Kidney glomerular epithelial cell (primary cell): ENCODE measurements around the gene PIGS.
A peak's percentile ranks its signal among the peaks of the same experiment; 100 is the strongest.
"Not testable (repeated sequence)": the region's sequence is repeated elsewhere in the genome, so short reads cannot be mapped to it uniquely, and the experiment has no call there.

Experiments used
- DNase-seq: peaks from one replicate; lab custom pipeline; 2025; lab: John Stamatoyannopoulos, UW

PIGS gene

GRCh38 chr17:28571361-28572122 lies at the start of gene PIGS:
TSS of gene PIGS (minus strand) at chr17:28571524. CDS start at chr17:28571496, 28 bp downstream.
- peak; percentile 85 for DNase-seq

DNA sequence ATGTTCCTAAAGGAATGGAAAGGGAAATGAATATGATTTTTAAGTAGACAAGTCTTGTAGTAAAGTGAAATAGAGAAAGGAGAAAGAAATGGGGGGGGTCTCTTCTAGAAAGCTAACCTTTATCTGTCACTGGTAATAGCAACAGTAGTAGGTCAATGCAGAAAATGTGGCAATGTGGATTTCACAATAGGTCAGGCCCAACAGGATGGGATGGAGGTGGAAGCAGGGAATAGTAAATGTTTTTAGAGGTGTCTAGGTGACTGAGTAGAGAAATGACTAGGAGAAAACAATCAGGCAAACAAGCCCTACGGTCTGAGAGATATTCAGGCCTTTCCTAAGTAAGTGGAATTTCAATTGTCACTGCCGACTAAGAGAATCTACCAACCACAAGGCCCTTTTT lies 48.7 kb upstream of the PIGS start:
- no peak for DNase-seq

DNA sequence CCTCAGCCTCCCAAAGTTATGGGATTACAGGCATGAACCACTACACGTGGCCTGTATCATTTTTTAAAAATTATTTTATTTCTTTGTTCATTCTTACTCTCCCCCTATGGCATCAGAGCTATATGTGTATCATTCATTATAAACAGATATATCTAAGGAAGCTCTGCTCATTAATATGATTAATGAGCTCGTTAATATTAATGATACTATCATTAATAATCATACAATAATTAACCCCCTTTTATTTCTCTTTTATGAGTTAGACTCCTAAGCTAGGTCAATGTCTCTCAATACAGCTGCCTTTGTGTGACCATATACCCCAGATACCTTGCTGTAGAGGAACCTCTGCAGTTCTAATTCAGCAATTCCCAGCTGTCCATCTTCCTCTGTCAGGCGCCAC lies 47.1 kb upstream of the PIGS start:
- no peak for DNase-seq

GRCh38 chr17:28616281-28616680 lies 45.0 kb upstream of the PIGS start:
- DNase-seq: no peak

GRCh38 chr17:28615260-28615940 lies 44.1 kb upstream of the PIGS start:
- DNase-seq: no peak

DNA sequence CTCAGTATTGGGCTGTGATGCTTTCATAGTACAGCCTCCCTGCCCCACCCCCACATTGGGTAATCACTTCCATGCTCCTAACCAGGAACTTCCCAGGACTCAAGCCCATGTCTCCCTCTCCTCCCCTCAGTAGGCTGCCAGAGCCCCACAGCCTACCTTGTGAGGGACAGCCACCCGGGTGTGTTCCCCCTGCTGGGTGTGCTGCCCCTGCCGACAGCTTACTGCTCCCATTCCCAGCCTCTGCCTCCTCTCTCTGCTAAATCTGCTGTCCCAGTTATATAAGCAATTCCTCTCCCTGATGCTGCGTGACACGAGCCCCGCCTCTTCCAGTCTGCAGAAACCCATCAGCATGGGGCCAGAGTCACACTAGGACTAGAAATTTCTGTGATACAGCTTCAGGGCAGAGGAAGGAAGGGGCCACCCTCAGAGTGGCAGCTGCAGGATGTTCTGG lies 42.6 kb upstream of the PIGS start, which contains the start of gene RSKR:
Gene RSKR, minus strand, starts transcription at position 255 of the 451 bp plus-strand sequence. Its CDS starts 24 bp downstream, at position 231.
- DNase-seq: no peak

DNA sequence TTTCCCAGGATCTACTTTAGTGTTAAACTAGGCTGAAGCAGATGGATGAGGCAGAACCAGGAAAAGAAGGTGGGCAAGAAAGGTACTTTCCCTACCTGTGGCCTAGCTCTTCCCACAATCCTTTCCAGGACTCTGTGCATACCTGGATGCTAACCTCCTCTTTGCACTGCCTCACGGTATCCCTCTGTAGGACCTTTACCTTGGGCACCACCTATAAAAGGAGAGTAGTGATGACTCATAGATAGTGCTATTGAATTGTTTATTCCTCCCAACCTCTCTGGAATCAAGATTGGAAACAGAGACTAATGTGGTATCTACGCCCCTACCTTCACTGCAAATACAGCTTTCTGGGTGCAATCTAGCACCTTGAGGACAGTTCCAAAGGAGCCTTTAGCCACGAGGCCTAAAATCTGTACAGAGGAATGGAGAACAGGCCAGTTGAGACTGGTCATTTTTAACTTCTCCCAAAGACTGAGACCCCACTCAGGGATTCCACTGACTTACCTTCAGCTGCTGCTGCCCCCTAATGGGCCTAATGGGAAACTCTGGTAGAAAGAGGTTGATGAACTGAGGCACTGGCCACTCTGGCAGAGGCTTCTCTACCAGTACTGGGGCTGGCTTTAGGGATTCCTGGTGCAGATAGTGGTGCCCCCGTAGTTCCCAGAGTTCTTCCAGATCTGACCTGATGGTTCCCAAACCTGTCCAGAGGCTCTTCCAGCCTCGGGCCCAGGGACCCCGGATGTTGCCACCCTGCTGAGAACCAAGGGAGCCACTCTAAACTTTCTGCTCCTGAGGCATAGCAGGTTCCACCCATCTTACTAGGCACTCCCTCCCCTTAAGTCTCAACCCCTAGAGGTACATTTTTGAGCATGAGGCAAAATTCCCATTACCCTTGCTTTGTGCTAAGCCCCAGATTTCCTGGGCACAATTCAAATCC lies 41.9 kb upstream of the PIGS start:
- DNase-seq: peak; percentile 7

DNA sequence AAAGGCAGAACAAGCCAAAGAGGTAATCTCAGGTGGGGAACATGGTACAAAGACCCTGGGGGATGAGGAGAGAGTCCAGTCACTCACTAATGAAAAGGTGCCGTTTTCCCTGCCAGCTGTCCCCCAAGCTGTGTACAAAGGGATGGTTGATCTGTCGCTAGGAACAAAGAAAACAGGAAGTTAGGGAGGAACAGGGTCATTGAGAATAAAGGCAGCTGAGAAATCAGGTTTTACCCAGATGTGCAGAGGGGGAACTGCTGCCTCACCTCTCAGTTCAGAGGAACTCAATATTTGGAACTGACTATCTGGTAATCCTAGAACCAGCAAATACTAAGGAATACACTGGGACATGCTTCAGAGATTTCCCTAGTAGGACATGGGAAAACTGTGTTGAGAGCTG lies 41.2 kb upstream of the PIGS start:
- DNase-seq: no peak

GRCh38 chr17:28610376-28610775 lies 39.1 kb upstream of the PIGS start:
- DNase-seq: no peak

GRCh38 chr17:28604031-28604430 lies 32.7 kb upstream of the PIGS start:
- not testable (repeated sequence) for DNase-seq

GRCh38 chr17:28599311-28600184 lies 28.2 kb upstream of the PIGS start:
- peak; percentile 69 for DNase-seq

GRCh38 chr17:28598799-28599310 lies 27.5 kb upstream of the PIGS start, which contains the start of gene SPAG5:
TSS of gene SPAG5 (minus strand) at chr17:28599025. CDS start at chr17:28598946, 79 bp downstream.
- DNase-seq: peak; percentile 88

- DNase-seq: no peak
These were observed 27.1 kb upstream of the PIGS start for GRCh38 chr17:28598389-28598788.

- DNase-seq: no peak
These were observed 26.5 kb upstream of the PIGS start for GRCh38 chr17:28597606-28598383.

- no peak for DNase-seq
These were observed 20.9 kb upstream of the PIGS start for GRCh38 chr17:28592260-28592659.

DNA sequence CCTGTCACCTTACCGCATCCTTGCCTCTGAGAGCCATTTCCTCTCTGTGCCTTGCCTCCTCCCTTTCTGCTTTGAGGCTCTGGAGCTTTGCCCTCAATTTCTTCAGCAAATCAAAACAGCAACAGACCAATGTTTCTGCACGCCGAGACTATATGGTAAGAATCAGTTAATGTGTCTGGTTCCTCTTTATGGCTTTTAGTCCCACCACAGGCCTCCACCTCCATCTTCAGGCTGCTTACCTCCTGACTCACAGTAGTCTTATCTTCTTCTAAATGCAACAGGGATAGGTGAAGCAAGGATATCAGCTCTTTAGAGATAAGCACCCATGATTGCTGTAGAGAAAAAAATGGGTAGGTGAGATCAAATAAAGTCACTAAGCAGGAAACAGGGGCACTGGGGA lies 14.5 kb upstream of the PIGS start:
- DNase-seq: no peak

GRCh38 chr17:28584434-28584833 lies 13.1 kb upstream of the PIGS start:
- DNase-seq: no peak

- DNase-seq: no peak
These were observed 11.2 kb upstream of the PIGS start for GRCh38 chr17:28582513-28582912.

DNA sequence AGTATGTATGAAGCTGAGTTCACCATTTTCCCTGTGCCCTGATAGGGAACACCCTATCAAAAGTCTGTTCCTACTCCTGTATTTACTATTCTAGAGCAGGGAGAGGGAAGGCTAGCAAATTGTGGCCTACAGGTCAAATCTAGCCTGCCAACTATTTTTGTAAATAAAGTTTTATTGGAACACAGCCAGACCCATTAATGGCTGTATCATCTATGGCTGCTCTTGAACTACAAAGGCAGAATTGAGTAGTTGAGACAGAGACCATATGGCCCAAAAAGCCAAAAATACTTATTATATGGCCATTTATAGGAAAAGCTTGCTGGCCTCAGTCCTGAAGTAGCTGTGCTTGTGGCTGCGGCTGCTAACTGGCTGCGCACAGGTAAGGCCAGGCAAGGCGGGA lies 9.6 kb upstream of the PIGS start:
- DNase-seq: no peak

DNA sequence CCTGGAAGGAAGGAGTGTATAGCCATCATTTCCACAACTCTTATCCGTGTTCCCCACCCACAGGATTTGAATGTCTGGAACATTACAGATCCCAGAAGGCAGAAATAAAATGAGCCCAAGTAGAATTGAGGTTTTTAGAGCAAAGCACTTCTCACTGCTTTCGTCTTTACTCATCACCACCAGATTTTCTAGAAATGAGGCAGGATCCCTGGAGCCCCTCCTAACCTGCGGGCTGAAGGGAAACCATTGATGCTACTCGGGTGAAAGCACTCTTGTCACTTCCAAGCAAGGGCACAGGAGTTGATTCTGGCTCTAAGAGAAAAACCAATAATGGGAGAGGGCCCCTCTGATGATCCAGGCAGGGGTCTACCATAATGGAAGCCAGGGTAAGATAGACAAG lies 8.2 kb upstream of the PIGS start:
- DNase-seq: no peak
